GM12878 (cell line): ENCODE data around the gene SCAF8. TPM values are rescaled to one million over a fixed set of nuclear protein-coding genes. Genes with fewer than 3 reads are reported as not detected.

Experiments used
- ATAC-seq: fragments of 200-7000 bp; cut with Tn5 transposase; 3 replicates; pipeline ENCODE4 v1.9.1; 2020; ENCODE audit warnings: mild to moderate bottlenecking, moderate library complexity
- BruUV-seq: library from RNA; stranded (reverse); fragments of 400-500 nt; replicated peaks from 2 replicates; lab custom pipeline; 2021; lab: Mats Ljungman, UMichigan
- CTCF ChIA-PET: fragments of 300-600 bp; sonication (Branson Sonifier 250); formaldehyde crosslinking; extraction: SDS; loops from one replicate; lab custom pipeline; 2021; ENCODE audit warnings: inconsistent platforms; lab: Yijun Ruan, JAX
- POLR2A ChIA-PET: fragments of 350-600 bp; formaldehyde crosslinking; extraction: SDS; loops from one replicate; lab custom pipeline; 2021; ENCODE audit warnings: inconsistent platforms; lab: Charles Lee
- RAD21 ChIA-PET: fragments of 300-600 bp; sonication (Branson Sonifier 250); formaldehyde crosslinking; loops from one replicate; lab custom pipeline; 2023; ENCODE audit warnings: antibody characterized with exemption; ENCODE audit not compliant: unreplicated experiment; lab: Charles Lee
- SMC1A ChIA-PET: fragments of 300-600 bp; sonication (Branson Sonifier 250); formaldehyde crosslinking; loops from one replicate; lab custom pipeline; 2023; ENCODE audit not compliant: unreplicated experiment, uncharacterized antibody; lab: Charles Lee
- DNase-seq: peaks from one replicate; pipeline ENCODE4 v3.0.0-alpha.2; 2011; ENCODE audit warnings: low read depth, low spot score
- FAIRE-seq: peaks from 3 replicates; lab custom pipeline; 2011; peaks lifted over from hg19 to GRCh38; lab: Jason Lieb, UNC
- H2AFZ ChIP-seq: 2 replicates; pipeline ENCODE4 v1.6.0; 2011; ENCODE audit warnings: low read depth, low read length, control low read depth; ENCODE audit not compliant: control insufficient read depth
- H3K27ac ChIP-seq: 2 replicates; pipeline ENCODE4 v1.5.1; 2011; ENCODE audit warnings: control low read depth; ENCODE audit not compliant: control insufficient read depth, insufficient read depth
- H3K27me3 ChIP-seq, 2 experiments: replicated peaks in 1 of 2; 2 replicates each; pipeline versions ENCODE4 v1.6.0 to v1.6.1; 2011; ENCODE audit warnings: low read length in 1 of 2; ENCODE audit not compliant: control insufficient read depth in 2 of 2, insufficient read depth in 2 of 2
- H3K36me3 ChIP-seq, 2 experiments: 2 replicates each; pipeline ENCODE4 v1.5.1; 2011; ENCODE audit warnings: low read length in 1 of 2; ENCODE audit not compliant: control insufficient read depth in 2 of 2, insufficient read depth in 2 of 2
- H3K4me1 ChIP-seq: 2 replicates; pipeline ENCODE4 v1.6.1; 2011; ENCODE audit warnings: mild to moderate bottlenecking, low read length, moderate library complexity, mixed read lengths; ENCODE audit not compliant: control insufficient read depth, insufficient read depth
- H3K4me2 ChIP-seq: 2 replicates; pipeline ENCODE4 v1.6.0; 2011; ENCODE audit warnings: control low read depth; ENCODE audit not compliant: control insufficient read depth, insufficient read depth
- H3K4me3 ChIP-seq: fragments of 200-600 bp; sonication (generic); 2 replicates; pipeline ENCODE4 v1.5.1; 2016
- H3K79me2 ChIP-seq: 2 replicates; pipeline ENCODE4 v1.6.0; 2011; ENCODE audit warnings: low read length; ENCODE audit not compliant: control insufficient read depth, insufficient read depth
- H3K9ac ChIP-seq: 2 replicates; pipeline ENCODE4 v1.8.0; 2011; ENCODE audit warnings: low read length, control low read depth, mixed read lengths; ENCODE audit not compliant: control insufficient read depth, insufficient read depth
- H3K9me3 ChIP-seq: replicated peaks from 3 replicates; pipeline ENCODE4 v1.5.1; 2011; ENCODE audit warnings: mild to moderate bottlenecking, low read length; ENCODE audit not compliant: control insufficient read depth, insufficient read depth
- H4K20me1 ChIP-seq: 2 replicates; pipeline ENCODE4 v1.6.0; 2011; ENCODE audit not compliant: control insufficient read depth, insufficient read depth
- ASH2L ChIP-seq: fragments of 300-600, 200-600 bp; sonication (generic); IDR thresholded peaks from 2 replicates; pipeline ENCODE4 v1.6.1; 2017; ENCODE audit warnings: low read depth, mild to moderate bottlenecking, borderline replicate concordance
- CTCF ChIP-seq, 3 experiments: IDR thresholded peaks in 2 of 3; conservative IDR thresholded peaks in 1 of 3; 2 replicates each; pipeline ENCODE4 v1.5.1; 2011; ENCODE audit warnings: low read depth in 3 of 3, low read length in 3 of 3, mild to moderate bottlenecking in 3 of 3, control low read depth in 2 of 3, moderate library complexity in 2 of 3, inconsistent platforms in 1 of 3, mixed read lengths in 1 of 3; ENCODE audit not compliant: control insufficient read depth in 2 of 3, insufficient read depth in 1 of 3; ENCODE audit errors: extremely low read depth in 1 of 3
- ZNF274 ChIP-seq: IDR thresholded peaks from one replicate; pipeline ENCODE4 v1.8.0; 2011; ENCODE audit not compliant: insufficient read length, insufficient read depth
- WGBS: methylation state at CpG from one replicate; pipeline ENCODE4 v1.1.6; 2016; ENCODE audit warnings: low lambda C conversion rate; ENCODE audit not compliant: insufficient replicate concordance, insufficient coverage; ENCODE audit errors: missing lambda C conversion rate; 5-methylcytosine and 5-hydroxymethylcytosine counted together
- in situ Hi-C: fragments of 300-500 bp; cut with MboI; formaldehyde crosslinking; loops from 9 replicates; pipeline ENCODE4 v1.14.3; 2018; ENCODE audit warnings: mixed read lengths
- intact Hi-C: fragments of 100-400 bp; cut with micrococcal nuclease; formaldehyde crosslinking; loops from one replicate; pipeline ENCODE4 v1.14.2; 2022; ENCODE audit not compliant: unreplicated experiment
- polyA plus RNA-seq, 11 experiments: library from polyadenylated mRNA; depleted of rRNA in 4 of 11; unstranded in 6 of 11; stranded (reverse) in 5 of 11; fragments of >200 nt; fragmentation: Nextera tagmentation in 4 of 11; fragmentation: Illumina TruSeq in 1 of 11; extraction: Ambion mirVana in 4 of 11; extraction: Trizol in 1 of 11; gene quantifications; 1 replicate in 1 of 11; 2 replicates in 10 of 11; pipeline versions ENCODE4 v1.2.1 to v1.2.3, GENCODE V29; 2011 to 2016; ENCODE audit warnings: inconsistent platforms in 2 of 11, missing spikeins in 2 of 11, low read depth in 1 of 11
- total RNA-seq, 4 experiments: library from RNA; depleted of rRNA in 3 of 4; stranded (reverse); fragments of >200 nt in 3 of 4; fragmentation: Illumina TruSeq in 1 of 4; extraction: Trizol in 1 of 4; gene quantifications; 2 replicates each; pipeline versions ENCODE4 v1.2.1 to v1.2.3, GENCODE V29; 2013 to 2021

Gene SCAF8
- total and polyA plus RNA-seq, 10 of the 15 experiments (the other 5 are each of a cell fraction or from before 2014, with no cell fraction given) = 8.1 to 28.8 (median 15.9) TPM

DNA sequence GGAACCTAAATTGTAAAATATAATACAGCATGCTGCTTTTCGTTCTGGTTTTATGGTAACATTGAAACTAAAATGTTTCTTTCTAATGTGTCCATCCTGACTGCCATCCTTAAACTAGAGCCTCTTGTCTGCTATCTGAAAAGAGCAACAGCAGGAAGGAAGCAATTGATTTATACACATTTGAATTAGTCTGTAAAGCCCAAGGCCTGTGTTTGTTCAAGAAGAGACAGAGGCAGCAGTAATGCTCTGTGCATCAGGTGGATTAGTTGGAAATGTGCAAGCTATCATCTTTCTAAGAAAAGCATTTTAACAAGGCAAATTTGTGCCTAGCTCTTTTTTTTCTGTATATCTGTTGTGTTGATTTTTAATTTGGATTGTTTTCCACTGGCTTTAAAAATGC is 128.6 kb downstream of the SCAF8 start (continued):
- TF ChIP-seq CTCF (IDR thresholded peaks at IDR 0.05 in 2 of 3, conservative IDR thresholded peaks at IDR 0.05 in 1 of 3; ENCODE audit: control insufficient read depth in 2 of 3, extremely low read depth in 1 of 3, insufficient read depth in 1 of 3, low read depth in 3 of 3, low read length in 3 of 3) (no peak), ZNF274 (no peak)

- FAIRE-seq (no peak), ATAC-seq (no peak), DNase-seq (no peak)
- Histone ChIP-seq H4K20me1 (no peaks in the 10 kb centered on the region), H3K27ac (no peak overlapping the region), H2AFZ (no peak overlapping the region), H3K9ac (no peak overlapping the region), H3K4me1 (no peaks in the 10 kb centered on the region), H3K79me2 (no peaks in the 10 kb centered on the region), H3K36me3 (no peaks in the 10 kb centered on the region), H3K4me2 (no peak overlapping the region), H3K4me3 (no peak overlapping the region), H3K27me3 (no peaks in the 10 kb centered on the region), H3K9me3 (no peaks in the 10 kb centered on the region)
- RAD21 ChIA-PET = interaction anchor here (0.9 kb wide), 1 partner anchor 187 kb away, joined by 3 read pairs; no protein-coding TSS in a partner anchor
- in situ Hi-C loops = no loop called here
- POLR2A ChIA-PET = interaction anchor here (1.0 kb wide), 1 partner anchor 9 kb away, joined by 3 read pairs; no protein-coding TSS in a partner anchor
- intact Hi-C loops = loop anchor here (10.0 kb wide), 1 partner anchor 382 kb away; no protein-coding TSS in a partner anchor
- CTCF ChIA-PET = interaction anchor here (0.6 to 2.2 kb wide), 4 partner anchors 9 to 187 kb away, joined by 3 to 8 read pairs (median 6); no protein-coding TSS in a partner anchor
- 97% methylated on average over 11 of the region's 11 CpGs for WGBS
- BruUV-seq = no TSS peak
- TF ChIP-seq ASH2L = no peak
- SMC1A ChIA-PET = interaction anchor here (1.4 to 1.5 kb wide), 3 partner anchors 14 to 108 kb away, joined by 3 to 5 read pairs (median 3); no protein-coding TSS in a partner anchor
Observed at GRCh38 chr6:154862536-154862935, 129.3 kb downstream of the SCAF8 start.
